ENCODE measurements around the gene NSD1.
"Not testable (repeated sequence)": the region's sequence is repeated elsewhere in the genome, so short reads cannot be mapped to it uniquely, and the experiment has no call there.

The NSD1 gene

DNA sequence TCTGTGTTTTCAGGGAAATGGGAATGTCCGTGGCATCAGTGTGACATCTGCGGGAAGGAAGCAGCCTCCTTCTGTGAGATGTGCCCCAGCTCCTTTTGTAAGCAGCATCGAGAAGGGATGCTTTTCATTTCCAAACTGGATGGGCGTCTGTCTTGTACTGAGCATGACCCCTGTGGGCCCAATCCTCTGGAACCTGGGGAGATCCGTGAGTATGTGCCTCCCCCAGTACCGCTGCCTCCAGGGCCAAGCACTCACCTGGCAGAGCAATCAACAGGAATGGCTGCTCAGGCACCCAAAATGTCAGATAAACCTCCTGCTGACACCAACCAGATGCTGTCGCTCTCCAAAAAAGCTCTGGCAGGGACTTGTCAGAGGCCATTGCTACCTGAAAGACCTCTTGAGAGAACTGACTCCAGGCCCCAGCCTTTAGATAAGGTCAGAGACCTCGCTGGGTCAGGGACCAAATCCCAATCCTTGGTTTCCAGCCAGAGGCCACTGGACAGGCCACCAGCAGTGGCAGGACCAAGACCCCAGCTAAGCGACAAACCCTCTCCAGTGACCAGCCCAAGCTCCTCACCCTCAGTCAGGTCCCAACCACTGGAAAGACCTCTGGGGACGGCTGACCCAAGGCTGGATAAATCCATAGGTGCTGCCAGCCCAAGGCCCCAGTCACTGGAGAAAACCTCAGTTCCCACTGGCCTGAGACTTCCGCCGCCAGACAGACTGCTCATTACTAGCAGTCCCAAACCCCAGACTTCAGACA lies 160.4 kb downstream of the NSD1 start:
- no peak for DNase-seq

- DNase-seq, result no peak
Measured at GRCh38 chr5:177294632-177295031, 161.1 kb downstream of the NSD1 start.

DNA sequence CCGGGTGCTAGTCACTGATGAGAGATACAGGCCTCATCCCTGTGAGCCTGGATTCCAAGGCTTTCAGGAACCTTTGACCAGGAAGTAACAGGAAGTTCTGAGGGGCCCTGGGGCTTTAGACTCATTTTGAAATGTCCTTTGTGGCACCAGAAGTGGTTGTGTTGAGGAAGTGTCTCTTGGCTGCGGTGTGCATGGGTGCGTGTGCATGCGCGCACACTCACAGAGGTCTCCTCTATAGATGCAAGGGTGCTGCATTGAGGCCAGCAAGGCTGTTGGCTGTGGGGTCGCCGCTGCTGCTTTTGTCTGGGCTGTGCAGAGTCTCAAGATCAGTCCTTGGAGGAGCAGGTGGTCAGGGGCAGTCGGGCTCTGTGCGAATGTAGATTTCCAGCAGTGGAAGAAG lies 162.4 kb downstream of the NSD1 start:
- no peak for DNase-seq

DNA sequence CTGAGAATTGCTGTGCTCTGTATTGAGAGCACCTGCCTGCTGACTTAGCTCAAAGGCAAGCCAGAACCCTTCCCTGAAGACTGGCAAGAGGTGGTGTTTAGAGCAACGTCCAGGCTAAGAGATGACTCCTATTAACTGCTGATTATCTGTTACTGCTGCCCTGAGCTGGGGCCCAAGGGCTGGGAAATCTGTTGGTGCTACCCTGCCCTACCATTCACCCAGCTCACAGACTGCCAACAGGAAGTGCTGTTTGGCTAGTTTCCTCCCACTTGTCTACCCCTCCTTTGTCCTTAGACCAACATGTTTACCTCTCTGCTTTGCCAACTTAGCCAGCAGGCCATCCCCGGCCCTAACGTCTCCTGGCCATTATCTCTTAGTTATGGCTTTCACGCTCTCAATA lies 163.0 kb downstream of the NSD1 start:
- no peak for DNase-seq

DNA sequence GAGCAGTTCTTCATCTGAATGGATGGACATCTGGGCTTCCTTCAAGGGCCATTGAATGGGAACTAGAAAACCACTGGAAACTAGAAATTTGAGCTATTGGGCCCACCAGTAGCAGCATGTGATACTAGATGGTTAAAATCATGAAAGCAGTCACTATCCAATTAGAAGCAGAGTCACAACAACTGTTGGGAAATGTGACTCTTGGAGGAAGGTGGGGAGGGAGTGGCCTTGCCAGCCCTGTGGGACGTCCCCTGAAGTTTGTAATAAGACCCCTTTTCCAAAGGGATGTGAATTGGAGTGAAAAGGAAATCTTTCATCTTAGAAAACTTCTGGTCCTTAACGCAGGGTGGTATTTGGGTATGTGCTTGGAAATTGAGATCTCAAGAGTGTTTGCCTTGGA lies 164.3 kb downstream of the NSD1 start:
- no peak for DNase-seq

DNA sequence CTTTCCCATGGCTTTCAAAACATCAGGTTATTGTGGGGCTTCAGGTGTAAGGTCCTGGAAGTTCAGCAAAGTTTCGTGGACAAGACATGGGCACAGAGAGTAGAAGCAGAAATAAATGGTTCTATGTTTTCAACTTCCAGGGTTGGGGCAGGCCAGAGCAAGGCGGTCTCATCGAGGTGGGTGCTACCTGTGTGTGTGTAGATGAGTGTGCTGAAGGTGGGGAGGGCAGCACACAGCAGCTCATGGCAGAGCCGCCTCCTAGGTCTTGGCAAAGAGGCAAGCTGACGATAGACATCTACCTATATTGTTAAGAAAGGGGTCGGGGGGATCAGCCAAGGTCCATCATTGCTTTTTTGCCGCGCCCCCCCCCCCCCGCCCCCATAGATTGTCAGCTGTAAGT lies 166.1 kb downstream of the NSD1 start:
- DNase-seq, result no peak

GRCh38 chr5:177300236-177300880 lies 166.8 kb downstream of the NSD1 start:
- DNase-seq, result no peak

DNA sequence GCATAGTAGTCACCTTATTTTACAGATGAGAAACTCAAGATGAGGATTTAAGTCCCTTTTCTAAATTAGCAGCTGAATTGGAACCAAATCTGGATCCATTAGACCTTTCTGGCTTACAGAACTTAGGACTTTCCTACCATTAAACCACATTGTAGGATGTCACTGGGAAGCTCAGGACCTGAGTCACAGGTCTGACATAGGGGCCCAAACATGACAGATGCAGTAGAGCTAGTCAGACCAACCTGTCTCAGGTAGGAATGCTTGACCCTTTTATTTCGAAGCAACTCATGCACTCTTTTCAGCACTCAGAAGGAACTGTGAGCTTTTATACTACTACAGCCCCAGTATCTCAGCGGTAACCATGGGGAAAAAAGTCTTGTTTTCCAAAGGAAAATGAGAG lies 167.4 kb downstream of the NSD1 start:
- no peak for DNase-seq

DNA sequence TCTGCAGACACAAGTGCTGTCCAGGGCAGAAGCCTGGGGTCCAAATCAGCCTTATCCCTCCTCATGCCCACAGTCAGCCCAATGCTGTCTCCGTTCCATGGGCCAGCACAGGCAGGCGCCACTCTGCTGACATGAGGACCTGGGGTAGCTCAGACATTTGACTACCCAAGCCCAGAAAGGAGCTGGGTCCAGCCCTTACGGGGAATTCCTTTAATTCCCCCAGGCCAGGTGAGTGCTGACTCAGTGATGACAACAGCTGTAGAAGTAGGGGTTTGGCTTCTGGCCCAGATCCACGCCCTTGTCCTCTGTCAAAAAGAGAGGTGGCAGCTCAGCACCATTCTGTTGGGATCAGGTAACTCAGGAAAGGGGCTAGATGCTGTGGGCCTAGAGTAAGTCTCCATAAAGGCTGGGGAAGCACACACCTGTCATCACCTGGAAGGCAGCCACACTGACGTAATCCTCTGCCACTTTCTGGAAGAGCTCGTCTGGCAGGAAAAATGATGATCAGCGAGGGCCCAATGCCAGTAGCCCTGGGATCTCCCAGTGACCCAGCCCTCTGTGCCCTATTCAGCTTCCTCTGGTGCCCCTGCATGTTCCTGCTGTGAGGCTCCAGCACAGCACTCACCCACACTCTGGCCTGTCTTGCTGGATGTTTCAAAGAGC lies 168.1 kb downstream of the NSD1 start:
- no peak for DNase-seq

GRCh38 chr5:177302354-177303110 lies 169.0 kb downstream of the NSD1 start:
- DNase-seq, result peak; percentile 37

DNA sequence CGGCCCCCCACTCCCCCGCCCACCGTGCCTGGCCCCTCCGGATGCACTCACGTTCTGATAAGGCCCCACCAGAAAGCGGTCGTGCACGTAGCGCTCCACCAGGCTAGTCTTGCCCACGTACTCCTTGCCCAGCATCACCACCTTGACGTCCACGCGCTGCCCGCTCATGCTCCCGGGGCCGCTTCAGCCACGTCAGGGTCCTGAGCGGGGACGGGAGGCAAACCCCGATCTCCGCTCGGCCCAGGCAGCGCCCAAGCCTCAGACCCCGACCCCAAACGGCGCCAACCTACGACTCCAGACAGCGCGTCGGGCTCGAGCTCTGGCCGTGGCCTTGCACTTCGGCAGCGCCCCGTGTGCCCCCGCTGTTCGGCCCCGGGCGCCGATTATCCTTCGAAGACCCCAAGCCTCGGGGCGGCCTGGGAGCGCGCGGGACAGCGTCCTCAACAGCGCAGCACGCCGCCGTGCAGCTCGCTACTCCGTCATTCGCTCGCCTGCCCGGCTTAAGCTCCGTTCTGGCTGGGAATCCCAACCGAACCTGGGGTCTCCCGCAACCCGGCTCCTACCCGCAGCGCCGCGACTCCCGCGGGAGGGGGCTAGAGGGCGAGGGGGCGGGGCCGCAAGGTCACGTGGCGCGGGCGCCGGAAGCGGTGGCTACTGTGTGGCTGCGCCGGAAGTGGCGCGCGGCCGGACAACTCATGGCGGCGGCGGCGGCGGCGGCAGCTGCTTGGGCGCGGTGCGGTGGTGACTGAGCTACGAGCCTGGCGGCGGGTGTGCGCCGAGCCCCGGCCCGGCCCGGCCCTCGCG lies 169.8 kb downstream of the NSD1 start, which contains the start of the genes PRELID1 and RAB24:
PRELID1 (plus strand) TSS at position 679 of the 804 bp plus-strand sequence. CDS start 187 bp downstream, outside the sequence.
RAB24 (minus strand) TSS at position 599 of the 804 bp plus-strand sequence; CDS start at position 168, 431 bp downstream.
- peak; percentile 88 for DNase-seq

DNA sequence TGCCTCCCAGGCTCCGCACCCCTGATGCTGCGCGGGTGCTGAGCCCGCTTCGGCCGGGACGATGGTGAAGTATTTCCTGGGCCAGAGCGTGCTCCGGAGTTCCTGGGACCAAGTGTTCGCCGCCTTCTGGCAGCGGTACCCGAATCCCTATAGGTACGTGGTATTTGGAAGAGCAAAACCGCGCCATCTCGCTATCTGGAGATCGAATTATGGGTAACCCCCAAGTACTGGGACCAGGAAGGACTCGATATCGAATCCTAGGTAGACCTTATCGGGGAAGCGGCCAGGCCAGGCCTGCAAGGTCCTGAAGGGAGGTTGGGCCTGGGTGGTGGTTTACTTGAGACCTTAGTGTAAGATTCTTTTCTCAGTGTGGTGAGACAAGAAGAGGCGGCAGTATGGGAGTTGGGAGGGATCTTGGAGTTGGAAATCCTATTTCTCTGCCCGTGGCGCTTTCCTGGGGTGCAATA lies 170.4 kb downstream of the NSD1 start:
- no peak for DNase-seq

GRCh38 chr5:177304392-177305119 lies 171.0 kb downstream of the NSD1 start:
- peak; percentile 15 for DNase-seq

GRCh38 chr5:177306103-177306640 lies 172.6 kb downstream of the NSD1 start:
- DNase-seq, result not testable (repeated sequence)

DNA sequence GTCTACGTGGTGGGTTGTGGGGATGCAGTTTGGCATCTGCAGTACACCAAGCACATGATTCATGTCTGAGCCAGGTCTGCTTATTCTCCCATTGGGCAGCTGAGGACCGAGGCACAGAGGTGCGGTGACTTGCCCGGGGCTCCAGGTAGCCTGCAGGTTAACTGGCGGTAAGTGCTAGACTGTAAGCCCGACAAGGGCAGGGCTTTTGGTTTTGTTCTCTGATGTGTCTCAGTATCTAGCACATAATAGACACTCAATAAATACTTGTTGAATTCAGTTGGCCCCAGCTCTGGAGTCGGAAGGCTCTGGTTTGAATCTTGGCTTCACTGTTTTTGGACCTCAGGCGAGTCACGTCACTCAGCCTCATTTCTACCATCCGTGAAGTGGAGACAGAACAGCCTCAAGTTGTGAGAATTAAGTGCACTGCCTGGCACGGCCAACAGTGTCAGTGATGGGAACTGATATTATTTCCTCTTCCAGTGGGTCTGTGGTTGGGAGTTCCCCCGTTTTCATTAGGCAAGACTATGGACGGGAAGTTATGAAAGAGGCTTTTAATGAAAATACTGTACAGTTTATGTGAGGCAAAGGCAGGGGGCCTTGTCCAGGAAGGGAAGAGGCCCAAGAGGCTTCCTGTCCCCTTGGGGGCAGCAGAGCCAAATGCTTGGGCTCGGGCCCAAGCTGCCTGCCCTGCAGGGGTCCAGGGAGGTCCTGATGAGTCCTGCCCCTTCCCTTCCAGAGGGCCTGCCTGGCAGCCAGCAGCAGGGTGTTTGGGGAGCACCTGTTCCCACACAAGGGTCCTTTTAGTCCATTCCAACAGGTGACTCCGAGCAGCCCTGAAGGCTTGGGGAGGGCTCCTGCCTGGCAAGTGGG lies 173.3 kb downstream of the NSD1 start:
- no peak for DNase-seq

DNA sequence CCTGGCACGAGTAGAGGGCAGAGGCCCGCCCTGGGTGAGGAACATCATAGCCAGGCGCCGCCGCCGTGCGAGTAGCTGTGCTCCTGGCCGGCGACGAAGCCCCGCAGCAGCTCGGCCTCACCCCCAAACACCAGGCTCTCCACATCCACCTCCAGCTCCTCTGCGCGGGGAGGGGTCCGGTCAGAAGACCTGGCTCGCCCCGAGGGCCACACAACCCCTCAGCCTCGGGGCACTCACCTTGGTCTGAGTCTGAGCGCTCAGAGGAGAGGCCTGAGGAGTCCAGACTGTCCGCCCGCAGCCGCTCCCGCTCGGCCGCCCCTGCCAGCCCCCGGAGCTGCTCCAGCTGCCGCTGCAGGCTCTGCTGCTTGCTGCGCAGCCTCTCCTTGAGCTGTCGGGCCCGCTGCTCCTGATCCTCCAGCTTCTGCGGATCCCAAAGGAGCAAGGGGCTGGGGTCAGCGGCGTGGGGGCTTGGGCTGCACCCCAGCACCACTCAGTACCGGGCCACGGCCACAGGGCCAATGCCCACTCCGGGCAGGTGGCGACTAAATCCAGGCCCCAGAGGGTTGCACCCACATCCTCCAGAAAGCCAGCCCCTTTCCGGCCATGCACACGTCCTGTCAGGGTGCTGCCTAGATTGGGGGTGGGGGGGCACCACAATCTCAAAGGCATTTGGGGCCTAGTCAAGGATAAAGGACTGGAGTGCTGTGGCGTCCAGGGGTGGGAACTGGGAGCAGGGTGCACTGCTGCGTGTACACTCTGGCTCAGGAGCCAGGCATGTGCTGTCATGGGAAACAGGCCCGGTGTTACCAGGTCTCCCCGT lies 174.2 kb downstream of the NSD1 start:
- DNase-seq, result no peak

- no peak for DNase-seq
Measured at GRCh38 chr5:177308740-177309139, 175.2 kb downstream of the NSD1 start.

DNA sequence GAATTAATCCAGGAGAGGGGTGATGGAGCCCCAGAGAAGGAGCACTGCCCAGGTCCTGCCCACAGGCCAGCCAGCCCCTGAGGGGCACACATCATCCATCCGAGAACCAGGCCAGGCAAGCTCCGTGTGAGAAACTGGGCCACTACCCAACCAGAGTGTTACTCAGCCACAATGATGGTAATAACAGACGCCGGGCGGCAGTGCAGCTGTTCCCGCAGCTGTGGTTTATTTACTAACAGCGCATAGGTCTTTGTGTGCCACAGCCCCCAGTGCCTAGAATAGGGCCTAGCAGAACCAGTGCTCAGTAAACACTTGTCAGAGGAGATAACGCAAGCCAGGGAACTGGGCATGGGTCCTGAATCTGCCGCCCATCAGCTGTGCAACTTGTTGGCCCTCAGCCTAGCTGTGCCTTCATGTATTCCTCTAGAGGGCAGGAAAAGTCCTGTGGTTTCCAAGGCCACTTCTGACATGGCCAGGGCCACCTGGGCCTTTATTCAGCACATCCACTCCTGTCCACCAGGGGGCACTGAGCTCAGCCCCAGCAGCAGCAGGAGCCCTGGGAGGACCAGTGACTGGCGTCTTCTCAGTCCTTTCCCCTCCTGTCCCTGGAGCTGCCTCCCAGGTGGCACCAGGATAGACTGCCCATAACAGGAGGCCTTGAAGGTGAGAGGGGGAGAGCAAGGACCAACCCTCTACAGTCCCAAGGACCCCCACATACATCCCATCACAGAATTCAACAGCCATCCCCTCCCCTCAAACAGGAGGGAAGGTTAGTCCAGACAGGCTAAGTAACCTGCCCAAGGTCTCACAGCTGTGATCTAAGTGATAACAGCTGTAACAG lies 176.0 kb downstream of the NSD1 start:
- DNase-seq, result peak; percentile 80
